ENCODE data around the gene CYLD.

GRCh38 chr16:50737420-50737959 is 4.4 kb upstream of the CYLD start:
- TF ChIP-seq POLR2AphosphoS5 (IDR thresholded peaks at IDR 0.05) (no peak), CTCF (IDR thresholded peaks at IDR 0.05) (no peak), POLR2A (IDR thresholded peaks at IDR 0.05) (no peak)

Measured in prostate gland (tissue), 2 donors.